GM18502 (cell line): ENCODE results near the gene MYH1.
"Not testable (repeated sequence)": the region's sequence is repeated elsewhere in the genome, so short reads cannot be mapped to it uniquely, and the experiment has no call there.

Experiments used
- ATAC-seq: cut with Tn5 transposase; IDR thresholded peaks from one replicate; pipeline ENCODE4 v1.9.1; 2021; ENCODE audit warnings: mild to moderate bottlenecking; ENCODE audit not compliant: unreplicated experiment, poor library complexity

The MYH1 gene

GRCh38 chr17:10518271-10519037, at the start of gene MYH1:
TSS of gene MYH1 (minus strand) at chr17:10518542. CDS start at chr17:10516642, 1,900 bp downstream.
- no peak for ATAC-seq

GRCh38 chr17:10563991-10564660, 45.8 kb upstream of the MYH1 start:
- no peak for ATAC-seq

GRCh38 chr17:10558049-10558448, 39.7 kb upstream of the MYH1 start:
- no peak for ATAC-seq

- ATAC-seq: no peak
These were observed 39.1 kb upstream of the MYH1 start for GRCh38 chr17:10557422-10557821.

- ATAC-seq: no peak
These were observed 38.1 kb upstream of the MYH1 start for GRCh38 chr17:10556301-10557005.

GRCh38 chr17:10550014-10550413, 31.7 kb upstream of the MYH1 start:
- no peak for ATAC-seq

- no peak for ATAC-seq
These were observed 30.9 kb upstream of the MYH1 start, which contains the start of gene MYH2 for GRCh38 chr17:10549096-10549842. TSS of gene MYH2 (minus strand) at chr17:10549658. CDS start at chr17:10547920, 1,738 bp downstream.

GRCh38 chr17:10547351-10547750, 29.0 kb upstream of the MYH1 start:
- ATAC-seq: no peak

- not testable (repeated sequence) for ATAC-seq
These were observed 25.1 kb upstream of the MYH1 start for GRCh38 chr17:10543486-10543885.

- not testable (repeated sequence) for ATAC-seq
These were observed 22.8 kb upstream of the MYH1 start for GRCh38 chr17:10541179-10541578.

GRCh38 chr17:10532026-10532425, 13.7 kb upstream of the MYH1 start:
- ATAC-seq: no peak

GRCh38 chr17:10527419-10527818, 9.1 kb upstream of the MYH1 start:
- ATAC-seq: no peak

- ATAC-seq: no peak
These were observed 8.2 kb upstream of the MYH1 start for GRCh38 chr17:10526517-10526916.

GRCh38 chr17:10523064-10523463, 4.7 kb upstream of the MYH1 start:
- ATAC-seq: no peak

- ATAC-seq: no peak
These were observed 3.6 kb upstream of the MYH1 start for GRCh38 chr17:10521949-10522348.

GRCh38 chr17:10516638-10517037, 1.7 kb downstream of the MYH1 start:
- ATAC-seq: no peak

GRCh38 chr17:10516065-10516464, 2.3 kb downstream of the MYH1 start:
- ATAC-seq: no peak

GRCh38 chr17:10513299-10514067, 4.9 kb downstream of the MYH1 start:
- no peak for ATAC-seq

GRCh38 chr17:10512856-10513255, 5.5 kb downstream of the MYH1 start:
- no peak for ATAC-seq

GRCh38 chr17:10499950-10500349, 18.4 kb downstream of the MYH1 start:
- ATAC-seq: no peak
